ENCODE results near the gene ALX4.

Gene ALX4

GRCh38 chr11:44236296-44236695 lies 73.6 kb downstream of the ALX4 start:
- POLR2A ChIA-PET = no interaction called here
- CTCF ChIA-PET = interaction anchor here (1.4 kb wide), 1 partner anchor 9 kb away, joined by 4 read pairs; no protein-coding TSS in a partner anchor
- TF ChIP-seq ARNT (IDR thresholded peaks at IDR 0.05) = no peak
- no peak for TF ChIP-seq L3MBTL2 (conservative IDR thresholded peaks at IDR 0.05)
- TF ChIP-seq SUZ12 (IDR thresholded peaks at IDR 0.05) = no peak
- TF ChIP-seq ELF4 (IDR thresholded peaks at IDR 0.05) = no peak
- no peak for TF ChIP-seq SP1 (IDR thresholded peaks at IDR 0.05)
- TF ChIP-seq CTBP1 (IDR thresholded peaks at IDR 0.05; ENCODE audit: borderline replicate concordance) = no peak
- no peak for TF ChIP-seq BHLHE40 (IDR thresholded peaks at IDR 0.05; ENCODE audit: borderline replicate concordance)
- no peak for TF ChIP-seq TARDBP (IDR thresholded peaks at IDR 0.05)
- TF ChIP-seq FOXM1 (IDR thresholded peaks at IDR 0.05; ENCODE audit: borderline replicate concordance) = no peak
- TF ChIP-seq FOXK2 (IDR thresholded peaks at IDR 0.05) = no peak
- no peak for TF ChIP-seq NFRKB (IDR thresholded peaks at IDR 0.05)
- TF ChIP-seq ZNF384 (IDR thresholded peaks at IDR 0.05) = no peak
- no peak for TF ChIP-seq PKNOX1 (IDR thresholded peaks at IDR 0.05)
- TF ChIP-seq HDGF (IDR thresholded peaks at IDR 0.05; ENCODE audit: borderline replicate concordance) = no peak
- TF ChIP-seq LEF1 (IDR thresholded peaks at IDR 0.05; ENCODE audit: borderline replicate concordance) = no peak
- TF ChIP-seq FOXA1 (IDR thresholded peaks at IDR 0.05) = no peak

GRCh38 chr11:44235765-44236201 lies 74.2 kb downstream of the ALX4 start:
- ChIA-PET POLR2A (interaction anchor here (1.2 kb wide), 1 partner anchor 10 kb away, joined by 3 read pairs; no protein-coding TSS in a partner anchor), CTCF (interaction anchor here (0.6 to 1.4 kb wide), 5 partner anchors 9 to 102 kb away, joined by 3 to 5 read pairs (median 3); no protein-coding TSS in a partner anchor)
- DNase-seq (ENCODE audit: extremely low spot score) = no peak
- no peak for TF ChIP-seq LEF1 (IDR thresholded peaks at IDR 0.05; ENCODE audit: borderline replicate concordance)
- TF ChIP-seq ZNF384 (IDR thresholded peaks at IDR 0.05) = no peak
- no peak for TF ChIP-seq HDGF (IDR thresholded peaks at IDR 0.05; ENCODE audit: borderline replicate concordance)
- no peak for TF ChIP-seq L3MBTL2 (conservative IDR thresholded peaks at IDR 0.05)
- TF ChIP-seq SP1 (IDR thresholded peaks at IDR 0.05) = no peak
- TF ChIP-seq BHLHE40 (IDR thresholded peaks at IDR 0.05; ENCODE audit: borderline replicate concordance) = no peak
- no peak for TF ChIP-seq NFRKB (IDR thresholded peaks at IDR 0.05)
- no peak for TF ChIP-seq ARNT (IDR thresholded peaks at IDR 0.05)

More at GRCh38 chr11:44236296-44236695, 73.6 kb downstream of the ALX4 start:
- DNase-seq (ENCODE audit: extremely low spot score) = no peak

DNA sequence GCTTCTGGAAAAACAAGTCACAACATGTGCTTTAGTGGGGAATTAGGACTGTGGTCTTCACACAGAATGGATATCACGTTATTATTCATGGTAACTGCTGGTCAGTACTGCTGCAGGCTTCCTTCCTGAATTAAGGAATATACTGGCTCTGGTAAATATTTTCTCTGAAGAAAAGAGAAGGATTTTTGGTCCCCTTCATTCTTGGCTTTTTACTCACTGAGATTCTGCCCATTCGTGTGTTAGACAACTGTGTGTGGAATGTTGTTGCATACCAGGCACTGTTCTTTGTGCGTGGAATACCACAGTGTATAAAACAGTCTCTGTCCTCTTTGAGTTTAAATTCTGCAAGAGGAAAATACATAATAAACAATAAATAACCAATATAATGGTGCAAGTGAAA lies 80.3 kb downstream of the ALX4 start:
- no peak for DNase-seq (ENCODE audit: extremely low spot score)
- ChIA-PET CTCF (no interaction called here), POLR2A (no interaction called here)

DNA sequence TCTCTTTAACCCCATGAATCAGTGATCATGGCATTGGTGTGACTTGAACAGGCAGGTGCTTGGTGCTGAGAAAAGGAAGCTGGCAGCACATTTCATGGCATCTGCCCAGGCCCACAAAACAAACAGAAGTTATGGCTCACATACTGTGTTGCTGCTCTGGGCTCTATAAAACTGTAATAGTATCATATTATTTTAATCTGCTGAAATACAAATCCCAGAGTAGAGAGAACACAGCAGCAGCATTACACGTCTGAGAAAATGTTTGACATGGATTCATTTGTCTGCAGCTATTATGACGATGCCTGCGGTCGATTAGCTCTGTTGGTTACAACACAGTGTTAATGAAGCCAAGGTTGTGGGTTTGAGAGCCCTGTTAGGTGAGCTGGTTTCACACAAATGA lies 80.8 kb downstream of the ALX4 start:
- TF ChIP-seq ARNT (IDR thresholded peaks at IDR 0.05) (no peak), TARDBP (IDR thresholded peaks at IDR 0.05) (no peak), FOXM1 (IDR thresholded peaks at IDR 0.05; ENCODE audit: borderline replicate concordance) (no peak), SP1 (IDR thresholded peaks at IDR 0.05) (no peak), ELF4 (IDR thresholded peaks at IDR 0.05) (no peak), L3MBTL2 (conservative IDR thresholded peaks at IDR 0.05) (no peak), CTBP1 (IDR thresholded peaks at IDR 0.05; ENCODE audit: borderline replicate concordance) (no peak), BHLHE40 (IDR thresholded peaks at IDR 0.05; ENCODE audit: borderline replicate concordance) (no peak), SUZ12 (IDR thresholded peaks at IDR 0.05) (no peak), FOXK2 (IDR thresholded peaks at IDR 0.05) (no peak), PKNOX1 (IDR thresholded peaks at IDR 0.05) (no peak), NFRKB (IDR thresholded peaks at IDR 0.05) (no peak), HDGF (IDR thresholded peaks at IDR 0.05; ENCODE audit: borderline replicate concordance) (no peak), FOXA1 (IDR thresholded peaks at IDR 0.05) (no peak), LEF1 (IDR thresholded peaks at IDR 0.05; ENCODE audit: borderline replicate concordance) (no peak), ZNF384 (IDR thresholded peaks at IDR 0.05) (no peak)
- DNase-seq (ENCODE audit: extremely low spot score) = no peak
- ChIA-PET POLR2A (no interaction called here), CTCF (no interaction called here)

More for the DNA sequence above, 80.3 kb downstream of the ALX4 start:
- TF ChIP-seq LEF1 (IDR thresholded peaks at IDR 0.05; ENCODE audit: borderline replicate concordance) (no peak), TARDBP (IDR thresholded peaks at IDR 0.05) (no peak), CTBP1 (IDR thresholded peaks at IDR 0.05; ENCODE audit: borderline replicate concordance) (no peak), PKNOX1 (IDR thresholded peaks at IDR 0.05) (no peak), ZNF384 (IDR thresholded peaks at IDR 0.05) (no peak), FOXM1 (IDR thresholded peaks at IDR 0.05; ENCODE audit: borderline replicate concordance) (no peak), HDGF (IDR thresholded peaks at IDR 0.05; ENCODE audit: borderline replicate concordance) (no peak), SUZ12 (IDR thresholded peaks at IDR 0.05) (no peak), NFRKB (IDR thresholded peaks at IDR 0.05) (no peak), FOXA1 (IDR thresholded peaks at IDR 0.05) (no peak)

DNA sequence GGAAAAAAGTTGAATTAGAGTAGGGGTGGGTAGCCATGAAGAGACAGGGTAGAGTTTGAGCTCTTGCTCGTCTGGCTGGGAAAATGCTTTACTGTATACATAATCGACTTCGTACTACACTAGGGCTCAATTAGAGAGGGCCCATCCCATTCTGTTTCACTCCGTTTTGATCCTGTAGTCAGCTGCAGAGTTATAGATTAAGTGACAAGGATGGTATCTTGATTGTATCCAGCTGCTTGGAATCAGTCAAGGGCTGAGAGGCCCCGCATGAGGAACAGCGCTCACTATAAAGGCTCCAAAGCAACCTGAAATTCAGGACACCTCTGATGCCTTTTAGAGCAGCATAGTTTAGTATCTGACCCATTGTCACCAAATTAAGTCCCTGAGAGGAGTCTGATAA lies 81.6 kb downstream of the ALX4 start:
- TF ChIP-seq NFRKB (IDR thresholded peaks at IDR 0.05) = no peak
- no peak for TF ChIP-seq TARDBP (IDR thresholded peaks at IDR 0.05)
- no peak for TF ChIP-seq SUZ12 (IDR thresholded peaks at IDR 0.05)
- no peak for TF ChIP-seq SP1 (IDR thresholded peaks at IDR 0.05)
- no peak for TF ChIP-seq BHLHE40 (IDR thresholded peaks at IDR 0.05; ENCODE audit: borderline replicate concordance)
- no peak for TF ChIP-seq CTBP1 (IDR thresholded peaks at IDR 0.05; ENCODE audit: borderline replicate concordance)
- no peak for TF ChIP-seq FOXA1 (IDR thresholded peaks at IDR 0.05)
- no peak for TF ChIP-seq PKNOX1 (IDR thresholded peaks at IDR 0.05)
- no peak for TF ChIP-seq LEF1 (IDR thresholded peaks at IDR 0.05; ENCODE audit: borderline replicate concordance)
- TF ChIP-seq L3MBTL2 (conservative IDR thresholded peaks at IDR 0.05) = no peak
- TF ChIP-seq FOXK2 (IDR thresholded peaks at IDR 0.05) = no peak
- TF ChIP-seq HDGF (IDR thresholded peaks at IDR 0.05; ENCODE audit: borderline replicate concordance) = no peak
- TF ChIP-seq ZNF384 (IDR thresholded peaks at IDR 0.05) = no peak
- TF ChIP-seq ELF4 (IDR thresholded peaks at IDR 0.05) = no peak
- no peak for TF ChIP-seq FOXM1 (IDR thresholded peaks at IDR 0.05; ENCODE audit: borderline replicate concordance)
- no peak for TF ChIP-seq ARNT (IDR thresholded peaks at IDR 0.05)
- DNase-seq (ENCODE audit: extremely low spot score) = no peak
- CTCF ChIA-PET = no interaction called here
- POLR2A ChIA-PET = no interaction called here
